ENCODE data around the gene FRAT1. TPM values are rescaled to one million over a fixed set of nuclear protein-coding genes. Genes with fewer than 3 reads are reported as not detected.
"Not testable (repeated sequence)": the region's sequence is repeated elsewhere in the genome, so short reads cannot be mapped to it uniquely, and the experiment has no call there.

FRAT1 gene
- polyA plus RNA-seq, 4 donors = 3.8 to 6.1 (median 5.4) TPM

- no peak for FAIRE-seq
- 0 to 1% (median 0%) methylated on average over 57 to 103 of the region's 103 CpGs for WGBS, 3 donors
- Histone ChIP-seq H3K27ac (ENCODE audit: low read depth in 1 of 3, low read length in 2 of 3) (peak within 1 kb of the TSS; percentile 85 to 96 (median 86)), H3K36me3 (ENCODE audit: control insufficient read depth in 3 of 3, insufficient read depth in 2 of 3, low read depth in 1 of 3, low read length in 3 of 3) (peaks cover 0 to 13% (median 0%) of the 10 kb centered on the region in 3 donors), H3K4me1 (ENCODE audit: control insufficient read depth in 3 of 3, insufficient read depth in 2 of 3, low read depth in 1 of 3, low read length in 2 of 3) (peaks cover 0 to 17% (median 5%) of the 10 kb centered on the region in 3 donors), H3K27me3 (ENCODE audit: control insufficient read depth in 3 of 3, insufficient read depth in 3 of 3, low read length in 3 of 3) (peaks cover 0 to 5% (median 0%) of the 10 kb centered on the region in 3 donors), H3K4me3 (ENCODE audit: low read depth in 1 of 3, low read length in 3 of 3) (peak within 1 kb of the TSS; percentile 81 to 98 (median 82)), H3K9me3 (ENCODE audit: control insufficient read depth in 2 of 2, insufficient read depth in 1 of 2, low read depth in 1 of 2, low read length in 1 of 2) (no peaks in the 10 kb centered on the region)
- peak; percentile 93 to 97 for DNase-seq
These were observed 15.5 kb downstream of the FRAT1 start, which contains the start of gene FRAT2 for GRCh38 chr10:97334370-97335175. FRAT2 (minus strand) TSS chr10:97334729; CDS start chr10:97334572, 157 bp downstream.

DNA sequence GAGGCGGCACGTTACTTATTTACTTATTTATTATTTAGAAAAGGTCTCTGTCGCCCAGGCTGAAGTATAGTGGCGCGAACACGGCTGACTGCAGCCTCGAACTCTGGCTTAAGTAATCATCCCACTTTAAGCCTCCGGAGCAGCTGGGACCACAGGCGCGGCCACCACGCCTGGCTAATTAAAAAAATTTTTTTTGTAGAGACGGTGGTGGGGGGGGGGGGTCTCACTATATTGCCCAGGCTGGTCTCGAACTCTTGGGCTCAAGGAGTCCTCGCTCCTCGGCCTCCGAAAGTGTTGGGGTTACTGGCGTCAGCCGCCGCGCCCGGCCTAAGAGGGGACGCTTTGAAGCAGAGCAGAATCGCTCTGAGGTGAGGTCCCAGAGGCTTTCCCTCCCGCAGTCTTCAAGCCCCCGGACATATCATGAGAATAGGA lies 16.1 kb downstream of the FRAT1 start:
- Histone ChIP-seq H3K36me3 (ENCODE audit: control insufficient read depth in 3 of 3, insufficient read depth in 2 of 3, low read depth in 1 of 3, low read length in 3 of 3) (peaks cover 0 to 9% (median 0%) of the 10 kb centered on the region in 3 donors), H3K4me1 (ENCODE audit: control insufficient read depth in 3 of 3, insufficient read depth in 2 of 3, low read depth in 1 of 3, low read length in 2 of 3) (peaks cover 0 to 11% (median 2%) of the 10 kb centered on the region in 3 donors), H3K27me3 (ENCODE audit: control insufficient read depth in 3 of 3, insufficient read depth in 3 of 3, low read length in 3 of 3) (peaks cover 0 to 5% (median 0%) of the 10 kb centered on the region in 3 donors), H3K4me3 (ENCODE audit: low read depth in 1 of 3, low read length in 3 of 3) (peak overlapping the region; percentile 57 to 98 (median 63)), H3K27ac (ENCODE audit: low read depth in 1 of 3, low read length in 2 of 3) (peak overlapping the region in 1 of 3 donors; percentile 96), H3K9me3 (ENCODE audit: control insufficient read depth in 2 of 2, insufficient read depth in 1 of 2, low read depth in 1 of 2, low read length in 1 of 2) (no peaks in the 10 kb centered on the region)
- FAIRE-seq (no peak), DNase-seq (peak in 1 of 2 donors; percentile 19)
- WGBS, 3 donors = 14 to 21% (median 20%) methylated on average over 25 of the region's 25 CpGs

DNA sequence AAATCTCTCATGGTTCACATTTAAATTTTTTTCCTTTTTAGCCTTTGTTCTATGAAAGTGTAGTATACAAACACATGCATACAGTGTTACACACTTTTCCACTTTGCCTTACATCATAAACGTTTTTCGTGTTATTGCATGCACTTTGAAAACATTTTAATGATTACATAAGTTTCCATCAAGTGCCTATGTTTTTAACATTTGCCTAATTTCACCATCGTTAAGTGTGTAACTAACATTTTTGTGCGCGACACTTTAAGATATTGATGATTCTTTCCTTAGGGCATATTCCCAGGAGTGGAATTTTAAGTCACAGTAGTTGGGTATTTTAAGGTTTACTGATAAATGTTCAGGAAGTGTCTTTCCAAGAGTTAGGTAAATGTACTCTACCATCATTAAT lies 16.9 kb downstream of the FRAT1 start:
- peaks cover 0 to 5% (median 0%) of the 10 kb centered on the region in 3 donors for H3K27me3 ChIP-seq (ENCODE audit: control insufficient read depth in 3 of 3, insufficient read depth in 3 of 3, low read length in 3 of 3)
- 57 to 64% (median 57%) methylated on average over 5 of the region's 5 CpGs for WGBS, 3 donors
- DNase-seq = peak in 1 of 2 donors; percentile 13
- H3K4me3 ChIP-seq (ENCODE audit: low read depth in 1 of 3, low read length in 3 of 3) = no peak overlapping the region
- no peaks in the 10 kb centered on the region for H3K9me3 ChIP-seq (ENCODE audit: control insufficient read depth in 2 of 2, insufficient read depth in 1 of 2, low read depth in 1 of 2, low read length in 1 of 2)
- FAIRE-seq = no peak
- no peak overlapping the region for H3K27ac ChIP-seq (ENCODE audit: low read depth in 1 of 3, low read length in 2 of 3)
- peaks cover 0 to 8% (median 2%) of the 10 kb centered on the region in 3 donors for H3K4me1 ChIP-seq (ENCODE audit: control insufficient read depth in 3 of 3, insufficient read depth in 2 of 3, low read depth in 1 of 3, low read length in 2 of 3)
- H3K36me3 ChIP-seq (ENCODE audit: control insufficient read depth in 3 of 3, insufficient read depth in 2 of 3, low read depth in 1 of 3, low read length in 3 of 3) = peaks cover 0 to 4% (median 0%) of the 10 kb centered on the region in 3 donors

- no peaks in the 10 kb centered on the region for H3K9me3 ChIP-seq (ENCODE audit: control insufficient read depth in 2 of 2, insufficient read depth in 1 of 2, low read depth in 1 of 2, low read length in 1 of 2)
- no peak overlapping the region for H3K27ac ChIP-seq (ENCODE audit: low read depth in 1 of 3, low read length in 2 of 3)
- peaks cover 0 to 3% (median 0%) of the 10 kb centered on the region in 3 donors for H3K4me1 ChIP-seq (ENCODE audit: control insufficient read depth in 3 of 3, insufficient read depth in 2 of 3, low read depth in 1 of 3, low read length in 2 of 3)
- no peak overlapping the region for H3K4me3 ChIP-seq (ENCODE audit: low read depth in 1 of 3, low read length in 3 of 3)
- 27 to 40% (median 39%) methylated on average over 5 of the region's 5 CpGs for WGBS, 3 donors
- H3K27me3 ChIP-seq (ENCODE audit: control insufficient read depth in 3 of 3, insufficient read depth in 3 of 3, low read length in 3 of 3) = peaks cover 0 to 5% (median 0%) of the 10 kb centered on the region in 3 donors
- H3K36me3 ChIP-seq (ENCODE audit: control insufficient read depth in 3 of 3, insufficient read depth in 2 of 3, low read depth in 1 of 3, low read length in 3 of 3) = peaks cover 0 to under 1% (median 0%) of the 10 kb centered on the region in 3 donors
- FAIRE-seq (no peak), DNase-seq (no peak)
These were observed 17.4 kb downstream of the FRAT1 start for GRCh38 chr10:97336446-97336845.

- FAIRE-seq (no peak), DNase-seq (peak; percentile 66 to 79)
- no peaks in the 10 kb centered on the region for H3K9me3 ChIP-seq (ENCODE audit: control insufficient read depth in 2 of 2, insufficient read depth in 1 of 2, low read depth in 1 of 2, low read length in 1 of 2)
- 37 to 42% (median 38%) methylated on average over 11 of the region's 11 CpGs for whole genome bisulfite sequencing, 3 donors
- no peaks in the 10 kb centered on the region for H3K4me1 ChIP-seq (ENCODE audit: control insufficient read depth in 3 of 3, insufficient read depth in 2 of 3, low read depth in 1 of 3, low read length in 2 of 3)
- no peak overlapping the region for H3K27ac ChIP-seq (ENCODE audit: low read depth in 1 of 3, low read length in 2 of 3)
- H3K4me3 ChIP-seq (ENCODE audit: low read depth in 1 of 3, low read length in 3 of 3) = no peak overlapping the region
- no peaks in the 10 kb centered on the region for H3K36me3 ChIP-seq (ENCODE audit: control insufficient read depth in 3 of 3, insufficient read depth in 2 of 3, low read depth in 1 of 3, low read length in 3 of 3)
- H3K27me3 ChIP-seq (ENCODE audit: control insufficient read depth in 3 of 3, insufficient read depth in 3 of 3, low read length in 3 of 3) = peaks cover 0 to 5% (median 0%) of the 10 kb centered on the region in 3 donors
These were observed 18.1 kb downstream of the FRAT1 start for GRCh38 chr10:97336942-97337831.

DNA sequence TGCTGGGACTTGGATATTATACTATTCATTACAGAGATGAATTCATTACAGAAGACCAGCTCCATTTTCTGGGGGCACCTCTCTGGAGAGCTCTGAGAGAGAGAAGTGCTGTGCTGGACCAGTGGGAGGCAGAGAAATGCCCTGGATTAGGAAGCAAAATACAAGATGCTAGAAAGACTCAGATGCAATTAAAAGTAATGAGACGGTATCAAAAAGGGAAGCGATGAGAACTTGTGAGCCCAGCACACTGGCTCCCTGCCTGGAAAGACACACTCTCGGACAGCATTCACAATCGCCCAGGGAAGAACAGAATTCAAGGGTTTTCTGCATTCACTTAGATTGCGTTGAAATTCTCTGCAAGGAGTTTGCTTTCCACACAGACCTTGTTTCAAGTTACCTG lies 19.0 kb downstream of the FRAT1 start:
- Histone ChIP-seq H3K36me3 (ENCODE audit: control insufficient read depth in 3 of 3, insufficient read depth in 2 of 3, low read depth in 1 of 3, low read length in 3 of 3) (no peaks in the 10 kb centered on the region), H3K27ac (ENCODE audit: low read depth in 1 of 3, low read length in 2 of 3) (no peak overlapping the region), H3K4me3 (ENCODE audit: low read depth in 1 of 3, low read length in 3 of 3) (no peak overlapping the region), H3K9me3 (ENCODE audit: control insufficient read depth in 2 of 2, insufficient read depth in 1 of 2, low read depth in 1 of 2, low read length in 1 of 2) (no peaks in the 10 kb centered on the region), H3K4me1 (ENCODE audit: control insufficient read depth in 3 of 3, insufficient read depth in 2 of 3, low read depth in 1 of 3, low read length in 2 of 3) (no peaks in the 10 kb centered on the region), H3K27me3 (ENCODE audit: control insufficient read depth in 3 of 3, insufficient read depth in 3 of 3, low read length in 3 of 3) (peaks cover 0 to 5% (median 0%) of the 10 kb centered on the region in 3 donors)
- WGBS, 3 donors = 68 to 80% (median 71%) methylated on average over 5 of the region's 5 CpGs
- FAIRE-seq (no peak), DNase-seq (no peak)

DNA sequence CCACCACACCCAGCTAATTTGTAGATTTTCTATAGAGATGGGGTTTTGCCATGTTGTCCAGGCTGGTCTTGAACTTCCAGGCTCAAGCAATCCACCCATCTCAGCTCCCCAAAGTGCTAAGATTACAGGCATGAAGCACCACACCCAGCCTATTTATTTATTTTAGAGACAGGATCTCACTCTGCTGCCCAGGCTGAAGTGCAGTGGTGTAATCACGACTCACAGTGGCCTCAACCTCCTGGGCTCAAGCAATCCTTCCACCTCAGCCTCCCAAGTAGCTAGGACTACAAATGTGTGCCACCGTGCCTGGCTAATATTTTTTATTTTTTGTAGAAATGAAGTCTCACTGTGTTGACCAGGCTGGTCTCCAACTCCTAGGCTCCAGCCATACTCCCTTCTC lies 22.3 kb downstream of the FRAT1 start:
- WGBS, 3 donors = 68 to 73% (median 69%) methylated on average over 2 of the region's 2 CpGs
- H3K4me1 ChIP-seq (ENCODE audit: control insufficient read depth in 3 of 3, insufficient read depth in 2 of 3, low read depth in 1 of 3, low read length in 2 of 3) = no peaks in the 10 kb centered on the region
- no peak for FAIRE-seq
- no peak overlapping the region for H3K27ac ChIP-seq (ENCODE audit: low read depth in 1 of 3, low read length in 2 of 3)
- no peak overlapping the region for H3K4me3 ChIP-seq (ENCODE audit: low read depth in 1 of 3, low read length in 3 of 3)
- H3K9me3 ChIP-seq (ENCODE audit: control insufficient read depth in 2 of 2, insufficient read depth in 1 of 2, low read depth in 1 of 2, low read length in 1 of 2) = no peaks in the 10 kb centered on the region
- H3K36me3 ChIP-seq (ENCODE audit: control insufficient read depth in 3 of 3, insufficient read depth in 2 of 3, low read depth in 1 of 3, low read length in 3 of 3) = no peaks in the 10 kb centered on the region
- no peaks in the 10 kb centered on the region for H3K27me3 ChIP-seq (ENCODE audit: control insufficient read depth in 3 of 3, insufficient read depth in 3 of 3, low read length in 3 of 3)
- DNase-seq = no peak

GRCh38 chr10:97343664-97344063 lies 24.6 kb downstream of the FRAT1 start:
- 87 to 91% (median 88%) methylated on average over 6 of the region's 6 CpGs for WGBS, 3 donors
- H3K4me3 ChIP-seq (ENCODE audit: low read depth in 1 of 3, low read length in 3 of 3); H3K27ac ChIP-seq (ENCODE audit: low read depth in 1 of 3, low read length in 2 of 3); H3K27me3 ChIP-seq (ENCODE audit: control insufficient read depth in 3 of 3, insufficient read depth in 3 of 3, low read length in 3 of 3); H3K4me1 ChIP-seq (ENCODE audit: control insufficient read depth in 3 of 3, insufficient read depth in 2 of 3, low read depth in 1 of 3, low read length in 2 of 3); H3K9me3 ChIP-seq (ENCODE audit: control insufficient read depth in 2 of 2, insufficient read depth in 1 of 2, low read depth in 1 of 2, low read length in 1 of 2); FAIRE-seq; DNase-seq; H3K36me3 ChIP-seq (ENCODE audit: control insufficient read depth in 3 of 3, insufficient read depth in 2 of 3, low read depth in 1 of 3, low read length in 3 of 3): not testable (repeated sequence)

Data from small intestine (tissue), 7 donors.